PFSK-1 (cell line): ENCODE measurements around the gene SGPL1.

ENCODE experiments used
- POLR2AphosphoS5 ChIP-seq: IDR thresholded peaks from 2 replicates; pipeline ENCODE4 v1.6.1; 2012; ENCODE audit warnings: low read depth, mild to moderate bottlenecking, control low read depth, low read length, moderate library complexity
- TAF1 ChIP-seq: IDR thresholded peaks from 2 replicates; pipeline ENCODE4 v1.6.1; 2012; ENCODE audit warnings: low read length, control low read depth, borderline replicate concordance; ENCODE audit not compliant: insufficient read depth
- TF ChIP-seq, protein P1 (sequence below), 2 experiments: IDR thresholded peaks; 2 replicates each; pipeline versions ENCODE4 v1.6.1 to v1.8.0; 2011 to 2012; ENCODE audit warnings: low read depth in 2 of 2, low read length in 2 of 2, control low read depth in 1 of 2, inconsistent platforms in 1 of 2, mild to moderate bottlenecking in 1 of 2, moderate library complexity in 1 of 2; ENCODE audit not compliant: insufficient read depth in 1 of 2

DNA sequence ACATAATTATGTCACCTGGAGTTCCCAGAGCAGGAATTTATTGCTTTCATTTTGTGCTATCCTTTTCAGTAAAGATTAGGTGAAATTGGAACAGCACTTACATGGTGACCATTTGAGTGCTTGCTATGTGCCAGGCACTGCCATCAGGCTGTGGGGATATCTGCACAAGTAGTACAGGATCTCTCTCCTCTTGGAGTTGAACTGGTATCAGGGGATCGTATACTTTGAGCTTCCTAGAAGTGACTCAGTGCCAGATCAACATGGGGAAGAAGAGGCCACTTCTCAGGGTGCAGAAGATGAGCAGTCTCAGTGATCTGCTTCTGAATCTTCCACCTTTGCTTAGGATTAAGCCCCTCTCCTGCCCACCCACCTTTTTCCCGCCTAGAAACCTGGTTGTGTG is 29.5 kb downstream of the SGPL1 start:
- TF ChIP-seq, protein P1, sequence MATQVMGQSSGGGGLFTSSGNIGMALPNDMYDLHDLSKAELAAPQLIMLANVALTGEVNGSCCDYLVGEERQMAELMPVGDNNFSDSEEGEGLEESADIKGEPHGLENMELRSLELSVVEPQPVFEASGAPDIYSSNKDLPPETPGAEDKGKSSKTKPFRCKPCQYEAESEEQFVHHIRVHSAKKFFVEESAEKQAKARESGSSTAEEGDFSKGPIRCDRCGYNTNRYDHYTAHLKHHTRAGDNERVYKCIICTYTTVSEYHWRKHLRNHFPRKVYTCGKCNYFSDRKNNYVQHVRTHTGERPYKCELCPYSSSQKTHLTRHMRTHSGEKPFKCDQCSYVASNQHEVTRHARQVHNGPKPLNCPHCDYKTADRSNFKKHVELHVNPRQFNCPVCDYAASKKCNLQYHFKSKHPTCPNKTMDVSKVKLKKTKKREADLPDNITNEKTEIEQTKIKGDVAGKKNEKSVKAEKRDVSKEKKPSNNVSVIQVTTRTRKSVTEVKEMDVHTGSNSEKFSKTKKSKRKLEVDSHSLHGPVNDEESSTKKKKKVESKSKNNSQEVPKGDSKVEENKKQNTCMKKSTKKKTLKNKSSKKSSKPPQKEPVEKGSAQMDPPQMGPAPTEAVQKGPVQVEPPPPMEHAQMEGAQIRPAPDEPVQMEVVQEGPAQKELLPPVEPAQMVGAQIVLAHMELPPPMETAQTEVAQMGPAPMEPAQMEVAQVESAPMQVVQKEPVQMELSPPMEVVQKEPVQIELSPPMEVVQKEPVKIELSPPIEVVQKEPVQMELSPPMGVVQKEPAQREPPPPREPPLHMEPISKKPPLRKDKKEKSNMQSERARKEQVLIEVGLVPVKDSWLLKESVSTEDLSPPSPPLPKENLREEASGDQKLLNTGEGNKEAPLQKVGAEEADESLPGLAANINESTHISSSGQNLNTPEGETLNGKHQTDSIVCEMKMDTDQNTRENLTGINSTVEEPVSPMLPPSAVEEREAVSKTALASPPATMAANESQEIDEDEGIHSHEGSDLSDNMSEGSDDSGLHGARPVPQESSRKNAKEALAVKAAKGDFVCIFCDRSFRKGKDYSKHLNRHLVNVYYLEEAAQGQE (IDR thresholded peaks at IDR 0.05; ENCODE audit: insufficient read depth in 1 of 2, low read depth in 2 of 2, low read length in 2 of 2): no peak
- TF ChIP-seq POLR2AphosphoS5 (no peak), TAF1 (no peak)
